Myocyte (in vitro differentiated cells): ENCODE measurements around the gene ARL8B. TPM values are rescaled to one million over a fixed set of nuclear protein-coding genes. Genes with fewer than 3 reads are reported as not detected.
"Not testable (repeated sequence)": the region's sequence is repeated elsewhere in the genome, so short reads cannot be mapped to it uniquely, and the experiment has no call there.

Source experiments
- DNase-seq: peaks from one replicate; pipeline ENCODE4 v3.0.0-alpha.2; 2012; ENCODE audit warnings: low read depth
- total RNA-seq: library from RNA; depleted of rRNA; stranded (reverse); fragments of >200 nt; gene quantifications from 2 replicates; pipeline ENCODE4 v1.2.3, GENCODE V29; 2014

ARL8B gene
- total RNA-seq, 1 donor from 2014 or later = 62.0 TPM

DNA sequence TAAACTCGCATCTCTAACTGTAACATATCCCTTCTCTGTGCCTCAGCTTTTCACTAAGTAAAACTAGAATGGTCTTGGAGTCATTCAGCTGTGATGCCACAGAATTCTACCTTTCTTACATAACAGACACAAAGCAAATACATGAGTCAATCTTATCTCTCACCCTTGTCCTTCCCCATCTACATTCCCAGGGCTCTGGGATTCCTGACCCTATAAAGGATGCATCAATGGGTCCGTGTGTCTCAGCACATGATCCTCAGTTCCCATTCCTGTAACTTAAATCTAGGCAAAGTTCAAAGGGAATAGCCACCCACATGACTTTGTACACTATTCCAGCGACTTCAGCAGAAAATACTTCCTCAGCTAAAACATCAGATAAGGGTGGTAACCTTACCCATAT, 11.8 kb upstream of the ARL8B start:
- no peak for DNase-seq

DNA sequence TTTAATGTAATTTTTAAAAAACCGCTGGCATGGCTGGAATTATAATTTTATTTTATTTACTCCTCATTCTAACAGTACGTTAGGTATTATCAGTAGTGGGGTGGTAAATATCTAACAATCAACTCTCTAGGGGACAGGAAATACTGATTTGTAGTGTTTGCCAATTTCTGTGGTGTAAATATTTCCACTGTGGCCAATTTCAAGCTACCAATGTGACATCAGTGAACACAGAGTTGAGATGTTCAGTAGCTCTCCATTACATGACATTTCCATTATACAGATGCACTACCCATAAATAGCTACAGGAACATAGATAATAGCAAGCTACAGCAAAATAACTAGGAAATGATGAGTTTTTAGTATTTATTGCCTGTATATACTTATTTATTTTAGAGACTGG, 10.0 kb upstream of the ARL8B start:
- no peak for DNase-seq

DNA sequence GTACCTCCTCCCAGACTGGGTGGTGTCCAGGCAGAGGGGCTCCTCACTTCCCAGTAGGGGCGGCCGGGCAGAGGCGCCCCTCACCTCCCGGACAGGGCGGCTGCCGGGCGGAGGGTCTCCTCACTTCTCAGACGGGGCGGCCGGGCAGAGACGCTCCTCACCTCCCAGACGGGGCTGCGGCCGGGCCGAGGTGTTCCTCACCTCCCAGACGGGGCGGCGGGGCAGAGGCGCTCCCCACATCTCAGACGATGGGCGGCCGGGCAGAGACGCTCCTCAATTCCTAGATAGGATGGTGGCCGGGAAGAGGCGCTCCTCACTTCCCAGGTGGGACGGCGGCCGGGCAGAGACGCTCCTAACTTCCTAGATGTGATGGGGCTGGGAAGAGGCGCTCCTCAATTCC, 8.4 kb upstream of the ARL8B start:
- not testable (repeated sequence) for DNase-seq

DNA sequence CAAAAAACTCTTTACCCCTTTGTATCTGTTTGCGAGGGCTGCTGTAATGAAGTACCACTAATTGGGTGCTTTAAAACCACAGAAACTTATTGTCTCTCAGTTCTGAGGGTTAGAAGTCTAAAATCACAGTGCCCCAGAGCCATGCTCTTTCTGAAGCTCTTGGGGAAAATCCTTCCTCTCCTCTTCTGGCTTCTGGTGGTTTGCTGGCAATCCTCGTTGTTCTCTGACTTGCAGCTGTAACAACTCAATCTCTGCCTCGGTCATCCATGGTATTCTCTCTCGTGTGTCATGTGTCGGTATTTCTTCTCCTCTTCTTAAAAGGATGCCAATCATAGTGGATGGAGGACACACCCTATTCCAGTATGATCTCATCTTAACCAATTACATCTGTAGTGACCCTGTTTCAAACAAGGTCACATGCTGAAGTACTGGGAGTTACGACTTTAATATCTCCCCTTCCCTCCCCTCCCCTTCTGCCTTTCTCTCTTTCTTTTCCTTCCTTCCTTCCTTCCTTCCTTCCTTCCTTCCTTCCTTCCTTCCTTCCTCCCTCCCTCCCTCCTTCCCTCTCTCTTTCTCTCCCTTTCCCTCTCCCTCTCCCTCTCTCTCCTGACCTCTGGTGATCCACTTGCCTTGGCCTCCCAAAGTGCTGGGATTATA, 6.5 kb upstream of the ARL8B start:
- DNase-seq = peak; percentile 43

DNA sequence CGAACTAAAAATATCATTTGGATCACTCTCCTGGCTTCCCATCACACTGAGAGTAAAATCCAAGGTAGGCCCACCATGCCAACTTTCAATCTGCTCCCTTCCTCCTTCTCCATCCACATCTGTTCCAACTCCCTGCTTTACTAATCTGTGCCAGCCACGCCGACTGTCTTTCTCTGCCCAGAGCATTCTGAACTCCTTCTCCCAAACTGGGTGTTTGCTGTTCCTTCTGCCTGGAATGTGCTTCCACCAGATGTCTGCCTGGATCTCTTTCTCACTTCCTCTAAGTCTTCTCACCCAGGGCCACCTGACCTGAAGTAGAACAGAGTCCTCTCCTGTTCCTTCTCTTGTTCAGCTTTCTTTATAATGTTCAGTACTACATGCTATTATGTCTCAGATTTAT, 5.6 kb upstream of the ARL8B start:
- DNase-seq = no peak

DNA sequence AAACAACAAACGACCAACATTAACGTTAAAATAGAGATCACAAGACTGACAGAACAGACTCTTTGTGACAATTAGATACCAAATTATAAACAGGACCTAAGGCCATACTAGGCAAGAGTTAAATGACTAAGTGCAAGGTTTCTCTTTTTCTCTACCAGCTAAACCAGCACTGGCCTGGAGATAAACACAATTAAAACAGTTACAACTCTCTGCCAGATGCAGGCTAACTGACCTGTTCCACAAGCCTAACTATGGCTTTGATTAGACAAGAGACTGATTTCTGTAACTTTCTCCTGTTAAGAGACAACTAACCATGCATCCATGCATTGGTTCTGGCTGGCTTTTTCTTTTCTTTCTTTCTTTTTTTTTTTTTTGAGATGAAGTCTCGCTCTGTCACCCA, 1.6 kb upstream of the ARL8B start:
- no peak for DNase-seq

DNA sequence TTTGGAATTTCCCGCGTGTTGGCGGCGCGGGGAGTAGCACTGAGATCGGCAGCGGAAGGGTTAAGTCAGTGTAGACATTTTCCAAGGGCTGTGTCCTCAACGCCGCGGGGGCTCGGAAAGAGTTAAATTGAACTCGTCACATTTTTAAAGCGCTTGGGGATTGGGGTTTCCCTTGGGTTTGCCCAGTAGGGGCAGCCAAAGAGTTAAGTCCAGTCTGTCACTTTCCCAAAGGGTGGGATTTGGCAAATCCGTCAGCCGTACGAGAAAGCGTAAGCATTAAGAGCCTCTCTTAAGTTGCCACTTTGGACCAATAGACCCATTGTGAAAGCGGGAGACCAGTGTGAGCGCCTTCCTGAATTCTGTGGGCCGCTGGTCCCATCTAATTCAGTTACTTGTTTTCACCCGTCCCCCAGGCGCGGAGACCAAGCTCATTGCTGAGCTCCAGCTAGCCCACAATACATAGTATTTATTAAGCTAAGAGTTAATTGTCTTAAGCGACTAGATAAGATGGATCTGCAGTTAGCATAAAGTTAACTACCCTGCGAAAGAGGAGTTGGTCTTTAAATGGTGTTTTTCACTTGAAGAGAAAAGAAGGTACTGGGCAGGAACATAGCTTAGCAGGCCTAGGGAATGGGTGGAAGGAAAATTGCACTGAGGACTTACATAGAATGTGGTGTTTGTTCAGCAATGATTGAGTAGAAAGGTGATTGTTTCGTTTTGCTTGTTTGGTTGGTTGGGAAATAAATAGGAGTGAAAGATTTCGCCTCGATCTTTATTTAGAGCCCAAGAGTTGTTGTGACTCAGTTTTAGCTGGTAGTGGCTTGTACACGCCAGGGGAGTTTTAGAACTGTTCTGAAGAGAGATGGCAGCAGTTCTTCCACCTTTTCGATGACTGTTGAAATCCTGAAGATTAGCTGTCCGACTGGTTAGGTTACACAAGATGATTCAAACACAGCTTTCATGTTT, 932 bp downstream of the ARL8B start:
- peak; percentile 53 for DNase-seq

DNA sequence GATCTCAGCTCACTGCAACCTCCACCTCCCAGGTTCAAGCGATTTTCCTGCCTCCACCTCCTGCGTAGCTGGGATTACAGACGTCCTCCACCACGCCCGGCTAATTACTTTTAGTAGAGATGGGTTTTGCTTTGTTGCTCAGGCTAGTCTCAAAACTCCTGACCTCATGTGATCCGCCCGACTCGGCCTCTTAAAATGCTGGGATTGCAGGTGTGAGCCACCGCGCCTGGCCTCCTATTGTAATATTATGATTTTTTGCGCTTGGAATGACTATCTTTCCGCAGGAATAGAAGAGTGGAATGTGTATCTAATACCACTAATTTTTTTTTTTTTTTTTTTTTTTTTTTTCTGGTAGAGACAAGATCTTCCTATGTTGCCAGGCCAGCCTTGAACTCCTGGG, 1.8 kb downstream of the ARL8B start:
- DNase-seq = no peak

DNA sequence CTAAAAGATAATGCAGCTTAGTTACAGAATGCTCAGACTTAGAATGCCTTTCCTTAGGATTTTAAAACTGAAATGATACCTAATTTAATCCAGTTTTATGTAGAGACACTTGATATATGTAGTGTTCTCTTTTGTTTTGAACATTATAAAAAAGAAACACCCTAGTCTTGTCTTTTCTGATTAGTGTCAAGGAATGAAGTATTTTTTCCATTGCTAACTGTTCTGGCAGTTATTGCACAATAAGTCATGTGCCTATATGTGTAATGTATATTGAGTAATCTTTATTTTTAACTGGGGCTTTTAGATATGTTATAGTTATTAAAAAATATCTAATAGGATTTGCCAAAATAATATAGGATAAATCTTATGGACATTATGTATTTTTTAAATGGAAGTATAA, 4.5 kb downstream of the ARL8B start:
- no peak for DNase-seq

DNA sequence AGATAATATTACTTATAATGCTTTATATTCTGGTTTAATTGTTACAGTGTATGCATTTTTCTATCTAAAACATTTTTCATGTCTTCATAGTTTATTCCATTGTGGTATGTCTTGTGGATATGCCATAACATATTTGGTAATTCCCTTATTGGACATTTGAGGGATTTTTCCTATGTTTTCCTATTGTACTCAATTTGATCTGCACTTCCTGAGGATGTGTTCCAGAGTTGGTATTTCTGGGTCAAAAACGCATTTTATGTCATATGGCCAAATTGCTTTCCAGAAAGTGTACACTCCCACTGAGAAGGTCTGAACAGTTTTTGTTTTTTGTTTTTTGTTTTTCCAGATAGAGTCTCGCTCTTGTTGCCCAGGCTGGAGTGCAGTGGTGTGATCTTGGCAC, 6.8 kb downstream of the ARL8B start:
- no peak for DNase-seq

DNA sequence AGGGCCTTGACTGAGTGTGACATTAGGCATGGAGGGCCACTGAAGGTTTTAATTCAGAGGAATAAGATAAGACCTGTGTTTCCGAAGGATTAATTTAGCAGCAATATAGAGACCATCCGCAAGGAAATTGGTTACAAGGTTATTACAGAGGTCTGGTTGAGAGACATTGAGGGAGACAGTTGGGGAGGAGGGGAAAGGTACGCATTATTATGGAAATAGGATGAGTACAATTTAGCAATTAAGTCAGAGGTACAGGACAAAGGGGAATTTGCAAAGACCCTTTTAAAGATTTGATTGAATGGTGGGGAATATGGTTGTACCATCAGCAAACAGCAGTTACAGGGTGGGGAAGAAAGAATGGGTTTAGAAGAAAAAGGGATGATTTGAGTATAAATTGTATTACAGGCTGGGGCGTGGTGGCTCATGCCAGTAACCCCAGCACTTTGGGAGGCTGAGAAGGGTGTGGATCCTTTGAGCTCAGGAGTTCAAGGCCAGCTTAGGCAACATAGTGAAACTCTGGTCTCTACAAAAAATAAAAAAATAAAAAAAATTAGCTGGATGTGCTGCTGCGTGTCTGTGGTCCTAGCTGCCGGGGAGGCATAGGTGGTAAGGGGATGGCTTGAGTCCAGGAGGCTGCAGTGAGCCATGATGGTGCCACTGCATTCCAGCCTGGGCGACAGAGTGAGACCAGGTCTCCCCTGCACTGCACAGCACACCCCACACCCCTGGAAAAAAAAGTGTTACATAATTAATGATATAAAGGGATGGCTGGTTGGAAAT, 11.3 kb downstream of the ARL8B start:
- DNase-seq = no peak

DNA sequence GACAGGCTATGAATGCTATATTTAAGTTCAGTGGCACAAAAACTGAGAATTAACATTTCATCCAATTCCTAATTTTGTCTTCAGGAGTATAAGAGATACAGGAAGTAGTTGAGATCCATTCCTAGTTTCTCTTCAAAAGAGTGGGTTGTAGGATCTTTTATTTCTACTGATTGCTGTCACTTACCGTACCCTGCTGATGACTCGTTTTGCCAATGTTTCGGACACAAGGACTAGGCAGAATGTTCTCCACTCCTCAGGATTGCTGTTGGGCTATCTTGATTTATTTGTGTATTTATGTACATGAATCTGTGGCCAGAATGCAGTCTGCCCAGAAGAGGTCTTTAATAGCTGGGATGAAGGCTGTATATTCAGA, 11.9 kb downstream of the ARL8B start:
- DNase-seq = no peak

DNA sequence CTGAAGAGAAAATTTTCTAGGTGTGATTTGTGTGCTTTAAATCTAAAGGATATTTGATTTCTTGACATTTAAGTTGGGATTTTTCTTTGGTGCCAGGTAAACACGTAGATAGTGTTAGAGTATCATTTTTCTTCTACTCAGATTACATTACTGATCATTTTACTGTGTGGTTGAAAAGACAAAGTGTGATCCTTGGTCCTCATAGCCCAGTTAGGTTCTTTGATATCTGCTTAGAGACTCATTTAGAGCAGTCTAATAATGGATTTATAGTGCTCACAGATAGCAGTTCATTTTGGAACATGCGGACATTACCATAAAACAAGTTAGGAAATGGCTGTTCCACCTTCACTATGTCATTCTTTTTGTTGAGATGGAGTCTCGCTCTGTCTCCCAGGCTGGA, 12.4 kb downstream of the ARL8B start:
- DNase-seq = no peak

DNA sequence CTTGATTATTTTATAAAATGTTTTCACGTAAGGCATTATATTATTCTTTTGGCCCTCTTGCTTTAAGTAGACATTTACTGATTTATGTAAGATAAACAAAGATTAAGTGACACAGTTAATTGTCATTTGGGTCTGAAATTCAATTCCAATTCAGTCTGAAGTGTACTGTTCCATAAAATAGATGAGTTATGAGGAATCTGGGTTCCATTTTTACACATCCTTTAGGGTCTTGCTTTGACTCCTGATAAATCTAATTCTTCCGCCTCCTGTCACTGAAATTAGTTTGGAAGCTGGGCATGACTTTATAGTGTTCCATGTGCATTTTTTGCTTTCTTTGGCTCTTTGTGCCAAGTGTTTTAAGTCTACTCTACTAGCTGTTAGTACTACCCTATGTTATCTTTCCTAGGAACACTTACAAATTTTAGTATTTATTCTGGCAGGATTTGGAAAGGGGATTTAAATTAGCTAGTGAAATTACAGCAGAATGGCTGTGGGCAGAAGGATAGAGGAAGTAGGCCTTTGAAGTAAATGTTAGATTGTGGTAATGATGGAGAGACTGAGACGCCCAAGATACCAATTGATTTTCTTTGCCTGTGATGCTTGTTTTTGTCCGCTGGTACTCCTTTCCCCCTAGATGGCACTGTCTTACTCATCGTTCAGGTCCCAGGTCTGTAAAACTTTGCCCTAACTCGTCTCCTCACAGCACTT, 14.3 kb downstream of the ARL8B start:
- peak; percentile 25 for DNase-seq

DNA sequence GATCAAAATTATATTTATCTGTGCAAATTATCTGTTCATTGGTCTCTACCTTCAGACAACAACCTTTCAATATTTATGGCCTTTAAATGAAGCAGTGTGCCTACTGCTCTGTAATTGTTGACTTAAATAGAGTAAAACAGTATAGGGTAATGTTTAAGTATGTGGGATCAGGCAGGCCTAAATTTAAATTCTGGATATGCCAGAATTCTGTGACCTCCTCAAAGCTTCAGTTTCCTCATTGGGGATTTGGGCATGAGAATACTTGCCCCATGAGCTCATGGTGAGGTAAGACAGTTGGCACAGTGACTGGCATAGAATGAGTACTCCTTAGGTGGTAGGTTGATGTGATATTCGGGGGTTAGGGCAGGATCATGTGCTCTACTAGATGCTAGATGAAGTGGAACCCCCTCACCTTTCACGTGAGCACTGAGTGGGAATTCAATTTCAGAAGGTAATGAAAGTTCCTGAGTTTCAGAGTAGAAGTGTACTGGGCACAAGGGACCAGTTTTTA, 14.9 kb downstream of the ARL8B start:
- peak; percentile 26 for DNase-seq

DNA sequence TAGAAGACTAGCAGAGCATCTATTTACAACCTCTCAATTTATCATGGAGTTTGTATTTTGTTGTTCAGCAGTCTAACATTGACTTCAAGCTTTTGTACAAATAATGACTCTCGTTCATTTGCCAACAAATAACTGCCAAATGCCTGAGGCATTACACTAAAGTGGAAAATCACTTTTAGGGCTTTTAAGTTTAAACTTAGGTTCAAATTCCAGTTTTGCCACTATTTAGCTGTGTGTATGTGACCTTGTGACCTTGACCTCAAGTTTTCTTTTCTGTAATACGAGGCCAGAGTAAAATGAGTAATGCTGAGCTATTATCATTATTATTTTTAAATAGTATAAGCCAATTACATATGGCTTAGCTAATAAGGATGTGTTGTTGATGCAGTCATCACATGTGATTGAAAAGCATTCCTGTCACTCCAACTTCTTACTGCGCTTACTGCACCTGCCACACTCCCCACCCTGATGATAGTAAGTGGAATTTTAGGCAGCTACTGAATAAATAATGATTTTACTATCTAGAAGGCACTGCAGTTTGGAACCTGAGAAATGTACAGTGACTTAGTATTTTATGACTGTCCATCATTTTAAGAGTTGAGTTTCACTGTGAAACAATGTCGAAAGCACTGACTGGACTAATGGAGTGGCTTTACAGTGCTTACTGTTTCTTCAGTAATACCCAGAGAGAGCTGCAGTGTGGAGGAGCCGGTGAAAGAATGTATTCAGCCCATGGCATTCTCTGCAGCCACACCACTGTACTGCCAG, 16.3 kb downstream of the ARL8B start:
- peak; percentile 56 for DNase-seq

DNA sequence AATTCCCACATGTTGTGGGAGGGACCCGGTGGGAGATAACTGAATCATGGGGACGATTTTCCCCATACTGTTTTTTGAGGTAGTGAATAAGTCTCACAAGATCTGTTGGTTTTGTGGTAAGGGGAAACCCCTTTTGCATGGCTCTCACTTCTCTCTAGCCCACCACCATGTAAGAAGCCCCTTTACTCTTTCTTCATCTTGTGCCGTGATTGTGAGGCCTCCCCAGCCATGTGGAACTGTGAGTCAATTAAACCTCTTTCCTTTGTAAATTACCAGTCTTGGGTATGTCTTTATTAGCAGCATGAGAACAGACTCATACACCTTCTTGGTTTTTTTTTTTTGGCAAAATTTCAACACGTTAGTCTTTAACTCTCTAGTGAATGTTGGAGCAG, 18.1 kb downstream of the ARL8B start:
- no peak for DNase-seq

DNA sequence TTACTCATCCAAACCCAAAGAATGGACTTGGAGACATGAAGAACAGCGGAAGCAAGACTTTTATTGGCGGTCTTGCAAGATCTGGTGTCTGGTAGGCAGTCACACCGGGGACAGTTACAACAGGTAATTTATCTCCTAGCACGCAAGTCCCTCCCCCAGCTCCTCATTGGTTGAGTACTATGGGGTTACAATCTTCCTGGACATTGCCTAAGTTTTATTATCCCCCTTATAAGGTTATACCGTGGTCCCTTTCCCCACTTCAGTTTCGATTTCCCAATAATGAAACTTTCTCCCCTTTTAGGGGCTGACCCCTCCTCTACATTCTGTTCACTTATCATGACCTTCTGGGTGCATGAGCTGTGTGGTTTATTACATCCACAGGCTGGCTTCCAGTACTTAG, 18.7 kb downstream of the ARL8B start:
- DNase-seq = no peak

DNA sequence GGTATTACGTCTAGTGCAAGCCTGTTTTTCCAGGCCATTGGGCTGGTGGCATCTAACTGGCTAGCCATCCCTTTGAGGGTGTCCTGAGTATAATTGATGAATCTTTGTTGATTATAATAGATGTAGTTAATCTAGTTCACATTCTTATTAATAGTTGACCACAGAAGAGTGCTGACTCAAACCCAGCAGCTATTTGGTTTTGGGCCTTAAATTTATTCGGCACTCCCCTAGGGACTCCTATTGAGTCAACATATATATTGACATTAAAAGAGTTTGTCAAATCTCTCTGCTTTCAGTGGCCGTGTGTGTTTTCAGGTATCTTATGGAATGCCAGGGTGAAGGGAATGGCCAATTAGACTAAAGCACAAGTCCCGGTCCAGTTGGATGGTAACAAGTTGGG, 19.7 kb downstream of the ARL8B start:
- no peak for DNase-seq

DNA sequence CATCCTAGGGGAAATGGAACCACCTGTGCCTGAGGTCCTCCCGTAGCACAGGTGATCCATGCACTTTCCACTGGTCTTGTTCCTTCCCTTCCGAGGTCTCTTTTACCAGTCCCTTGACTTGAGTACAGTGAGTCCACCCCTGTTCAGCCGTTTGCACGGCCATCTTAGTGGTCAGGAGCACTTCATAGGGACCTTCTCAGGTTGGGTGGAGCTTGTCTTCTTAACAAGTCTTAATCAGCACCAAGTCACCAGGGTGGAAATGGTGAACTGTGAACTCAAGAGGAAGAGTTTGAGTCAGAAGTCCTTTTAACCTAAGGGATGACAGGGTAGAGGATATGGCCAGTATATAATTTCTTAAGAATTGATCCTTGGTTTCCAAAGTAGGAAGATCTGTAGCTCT, 21.4 kb downstream of the ARL8B start:
- no peak for DNase-seq
